Measurements from ENCODE around the gene LGR6.

DNA sequence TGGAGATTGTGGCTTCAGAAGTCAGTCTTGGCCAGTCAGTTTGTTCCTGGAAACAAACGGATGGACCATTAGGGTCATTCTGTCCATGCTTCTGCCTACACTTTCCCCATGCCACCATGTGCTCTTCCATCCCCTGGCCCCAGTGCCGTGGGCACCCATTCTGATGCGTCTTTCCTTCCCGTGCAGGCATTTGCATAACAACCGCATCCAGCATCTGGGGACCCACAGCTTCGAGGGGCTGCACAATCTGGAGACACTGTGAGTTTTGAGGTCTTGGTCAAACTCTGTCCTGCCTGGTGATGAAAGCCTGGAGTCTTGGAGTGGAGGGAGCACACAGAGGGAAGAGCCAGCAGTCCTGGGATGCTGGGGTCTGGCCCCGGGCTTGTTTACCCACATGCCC lies 87.0 kb downstream of the LGR6 start:
- TF ChIP-seq, protein P1, sequence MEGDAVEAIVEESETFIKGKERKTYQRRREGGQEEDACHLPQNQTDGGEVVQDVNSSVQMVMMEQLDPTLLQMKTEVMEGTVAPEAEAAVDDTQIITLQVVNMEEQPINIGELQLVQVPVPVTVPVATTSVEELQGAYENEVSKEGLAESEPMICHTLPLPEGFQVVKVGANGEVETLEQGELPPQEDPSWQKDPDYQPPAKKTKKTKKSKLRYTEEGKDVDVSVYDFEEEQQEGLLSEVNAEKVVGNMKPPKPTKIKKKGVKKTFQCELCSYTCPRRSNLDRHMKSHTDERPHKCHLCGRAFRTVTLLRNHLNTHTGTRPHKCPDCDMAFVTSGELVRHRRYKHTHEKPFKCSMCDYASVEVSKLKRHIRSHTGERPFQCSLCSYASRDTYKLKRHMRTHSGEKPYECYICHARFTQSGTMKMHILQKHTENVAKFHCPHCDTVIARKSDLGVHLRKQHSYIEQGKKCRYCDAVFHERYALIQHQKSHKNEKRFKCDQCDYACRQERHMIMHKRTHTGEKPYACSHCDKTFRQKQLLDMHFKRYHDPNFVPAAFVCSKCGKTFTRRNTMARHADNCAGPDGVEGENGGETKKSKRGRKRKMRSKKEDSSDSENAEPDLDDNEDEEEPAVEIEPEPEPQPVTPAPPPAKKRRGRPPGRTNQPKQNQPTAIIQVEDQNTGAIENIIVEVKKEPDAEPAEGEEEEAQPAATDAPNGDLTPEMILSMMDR (IDR thresholded peaks at IDR 0.05) = no peak
- no peak for TF ChIP-seq POLR2A (IDR thresholded peaks at IDR 0.05)

All from right lobe of liver (tissue), 4 donors.